GM23248 (cell line): Measurements from ENCODE around the gene MYO16. TPM values are rescaled to one million over a fixed set of nuclear protein-coding genes. Genes with fewer than 3 reads are reported as not detected.

Experiments used
- DNase-seq: peaks from one replicate; pipeline ENCODE4 v3.0.0-alpha.2; 2015
- H2AFZ ChIP-seq: fragments of 200-600 bp; sonication (generic); 2 replicates; pipeline ENCODE4 v1.6.1; 2016; ENCODE audit warnings: antibody characterized with exemption
- H3F3A ChIP-seq: fragments of 200-600 bp; sonication (generic); 2 replicates; pipeline ENCODE4 v1.6.1; 2016; ENCODE audit warnings: mild to moderate bottlenecking, antibody characterized with exemption, mixed run types; ENCODE audit not compliant: insufficient read depth
- H3K27ac ChIP-seq: fragments of 200-600 bp; sonication (generic); 2 replicates; pipeline ENCODE4 v1.5.1; 2016; ENCODE audit warnings: mild to moderate bottlenecking
- H3K27me3 ChIP-seq: fragments of 200-600 bp; sonication (generic); replicated peaks from 2 replicates; pipeline ENCODE4 v1.6.1; 2016; ENCODE audit warnings: mild to moderate bottlenecking; ENCODE audit not compliant: insufficient read depth
- H3K36me3 ChIP-seq: fragments of 200-600 bp; sonication (generic); 2 replicates; pipeline ENCODE4 v1.6.1; 2016; ENCODE audit warnings: low read depth, mild to moderate bottlenecking
- H3K4me1 ChIP-seq: fragments of 200-600 bp; sonication (generic); 2 replicates; pipeline ENCODE4 v1.6.1; 2016; ENCODE audit warnings: mild to moderate bottlenecking; ENCODE audit not compliant: insufficient read depth
- H3K4me2 ChIP-seq: fragments of 200-600 bp; sonication (generic); one replicate; pipeline ENCODE4 v1.6.1; 2016; ENCODE audit warnings: mild to moderate bottlenecking; ENCODE audit not compliant: unreplicated experiment
- H3K4me3 ChIP-seq: fragments of 200-600 bp; sonication (generic); 2 replicates; pipeline ENCODE4 v1.5.1; 2016; ENCODE audit warnings: mild to moderate bottlenecking
- H3K79me2 ChIP-seq: fragments of 200-600 bp; sonication (generic); 2 replicates; pipeline ENCODE4 v1.6.1; 2016; ENCODE audit warnings: mild to moderate bottlenecking; ENCODE audit not compliant: insufficient read depth
- H3K9ac ChIP-seq: fragments of 200-600 bp; sonication (generic); 2 replicates; pipeline ENCODE4 v1.6.1; 2016; ENCODE audit warnings: mild to moderate bottlenecking
- H3K9me2 ChIP-seq: fragments of 200-600 bp; sonication (generic); 2 replicates; pipeline ENCODE4 v1.6.1; 2016; ENCODE audit warnings: mixed run types, mild to moderate bottlenecking, moderate library complexity; ENCODE audit not compliant: insufficient read depth
- H3K9me3 ChIP-seq: fragments of 200-600 bp; sonication (generic); one replicate; pipeline ENCODE4 v1.6.1; 2017; ENCODE audit warnings: low read depth
- H4K20me1 ChIP-seq: fragments of 200-600 bp; sonication (generic); 2 replicates; pipeline ENCODE4 v1.6.0; 2016; ENCODE audit not compliant: insufficient read depth
- EZH2 ChIP-seq: fragments of 200-600 bp; sonication (generic); IDR thresholded peaks from 2 replicates; pipeline ENCODE4 v1.6.1; 2018; ENCODE audit warnings: antibody characterized with exemption, mild to moderate bottlenecking; ENCODE audit not compliant: insufficient read depth, poor library complexity, severe bottlenecking
- EZH2phosphoT487 ChIP-seq: fragments of 200-600 bp; sonication (generic); IDR thresholded peaks from 2 replicates; pipeline ENCODE4 v1.6.1; 2018; ENCODE audit warnings: antibody characterized with exemption, moderate library complexity, mild to moderate bottlenecking, low read depth; ENCODE audit not compliant: insufficient read depth
- WGBS, 2 experiments: methylation state at CpG; one replicate each; pipeline ENCODE4 v1.1.6; 2015 to 2017; ENCODE audit warnings: low lambda C conversion rate in 2 of 2, low coverage in 1 of 2; ENCODE audit errors: missing lambda C conversion rate in 2 of 2; 5-methylcytosine and 5-hydroxymethylcytosine counted together
- in situ Hi-C: fragments of 300-500 bp; cut with MboI; formaldehyde crosslinking; loops from 2 replicates; pipeline ENCODE4 v1.15.0; 2020
- polyA plus RNA-seq: library from polyadenylated mRNA; unstranded; fragments of >200 nt; fragmentation: Nextera tagmentation; extraction: Ambion mirVana; gene quantifications from 2 replicates; pipeline ENCODE4 v1.2.1, GENCODE V29; 2016
- total RNA-seq: library from RNA; depleted of rRNA; stranded (reverse); fragments of >200 nt; shearing (Covaris generic); gene quantifications from 2 replicates; pipeline ENCODE4 v1.2.3, GENCODE V29; 2014

The MYO16 gene
- total and polyA plus RNA-seq, 2 experiments from 2014 or later = not detected

DNA sequence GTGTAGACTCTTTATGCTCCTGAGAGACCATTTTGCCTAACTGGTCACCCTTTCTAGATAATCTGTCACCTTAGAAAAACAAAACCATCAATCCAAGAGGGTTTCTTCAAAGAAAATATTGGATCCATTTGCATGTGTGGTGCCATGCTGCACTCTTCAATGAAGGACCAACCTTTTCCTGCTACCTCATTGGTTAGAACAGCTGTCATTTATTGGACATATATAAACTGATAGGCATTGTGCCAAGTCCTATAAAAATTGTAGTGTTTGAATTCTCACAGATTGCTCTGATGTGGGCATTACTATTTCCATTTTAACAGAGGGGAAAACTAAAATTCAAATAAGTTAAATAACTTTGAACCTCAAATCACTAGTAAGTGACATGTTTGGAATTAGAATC lies 333.2 kb downstream of the MYO16 start:
- no peaks in the 10 kb centered on the region for H3K36me3 ChIP-seq
- no peak for DNase-seq
- H3K79me2 ChIP-seq = no peaks in the 10 kb centered on the region
- no peaks in the 10 kb centered on the region for H3K27me3 ChIP-seq
- TF ChIP-seq EZH2 = no peak
- TF ChIP-seq EZH2phosphoT487 = no peak
- H3K9ac ChIP-seq = no peak overlapping the region
- H3K4me2 ChIP-seq = no peak overlapping the region
- no peaks in the 10 kb centered on the region for H3K9me2 ChIP-seq
- H2AFZ ChIP-seq = no peak overlapping the region
- in situ Hi-C loops = no loop called here
- no peak overlapping the region for H3K27ac ChIP-seq
- peaks cover 22% of the 10 kb centered on the region for H3K4me1 ChIP-seq
- peaks cover 10% of the 10 kb centered on the region for H3F3A ChIP-seq
- no peaks in the 10 kb centered on the region for H4K20me1 ChIP-seq
- no peak overlapping the region for H3K4me3 ChIP-seq
- H3K9me3 ChIP-seq = no peaks in the 10 kb centered on the region

- WGBS, 2 experiments = 93 to 94% methylated on average over 3 of the region's 3 CpGs
- Histone ChIP-seq H3K27me3 (no peaks in the 10 kb centered on the region), H3K9me2 (no peaks in the 10 kb centered on the region), H3K4me2 (no peak overlapping the region), H3K36me3 (no peaks in the 10 kb centered on the region), H3K27ac (no peak overlapping the region), H3K9ac (no peak overlapping the region), H3K4me3 (no peak overlapping the region), H3K79me2 (no peaks in the 10 kb centered on the region), H4K20me1 (no peaks in the 10 kb centered on the region), H3K9me3 (no peaks in the 10 kb centered on the region), H2AFZ (no peak overlapping the region), H3K4me1 (peaks cover 22% of the 10 kb centered on the region), H3F3A (peaks cover 10% of the 10 kb centered on the region)
- TF ChIP-seq EZH2 (no peak), EZH2phosphoT487 (no peak)
- in situ Hi-C loops = no loop called here
- DNase-seq = no peak
Measured at GRCh38 chr13:108963276-108963810, 333.9 kb downstream of the MYO16 start.

GRCh38 chr13:108963846-108964600 lies 334.6 kb downstream of the MYO16 start:
- H3K27ac ChIP-seq = 0 out of 2 replicates have a peak overlapping the region, but pooled peaks have one; percentile 5
- no peaks in the 10 kb centered on the region for H3K9me3 ChIP-seq
- no peak overlapping the region for H3K4me2 ChIP-seq
- H3K36me3 ChIP-seq = no peaks in the 10 kb centered on the region
- H3K4me3 ChIP-seq = no peak overlapping the region
- no peaks in the 10 kb centered on the region for H4K20me1 ChIP-seq
- H3K79me2 ChIP-seq = no peaks in the 10 kb centered on the region
- H2AFZ ChIP-seq = no peak overlapping the region
- no peaks in the 10 kb centered on the region for H3K27me3 ChIP-seq
- TF ChIP-seq EZH2 = no peak
- no peak for TF ChIP-seq EZH2phosphoT487
- peak; percentile 77 for DNase-seq
- in situ Hi-C loops = no loop called here
- H3K9me2 ChIP-seq = no peaks in the 10 kb centered on the region
- no peak overlapping the region for H3K9ac ChIP-seq
- peaks cover 10% of the 10 kb centered on the region for H3F3A ChIP-seq
- H3K4me1 ChIP-seq = peaks cover 22% of the 10 kb centered on the region
- WGBS, 2 experiments = 66 to 69% methylated on average over 10 of the region's 10 CpGs

DNA sequence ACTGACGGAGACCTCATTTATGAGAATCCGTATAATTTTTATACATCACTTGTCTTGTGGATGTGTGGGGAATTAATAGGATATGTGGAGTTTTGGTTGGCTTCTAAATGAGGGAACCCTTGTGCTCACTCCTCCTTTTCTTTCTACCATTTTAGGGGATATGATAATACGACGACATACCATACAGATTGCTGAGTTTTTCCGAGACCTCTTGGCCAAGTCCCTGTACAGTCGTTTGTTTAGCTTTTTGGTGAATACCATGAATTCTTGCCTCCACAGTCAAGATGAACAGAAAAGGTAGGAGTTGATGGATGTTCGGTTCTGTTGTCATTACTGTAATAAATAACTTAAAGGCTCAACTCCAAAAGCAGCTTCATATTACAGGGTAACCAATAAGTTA lies 335.2 kb downstream of the MYO16 start:
- no peaks in the 10 kb centered on the region for H3K9me3 ChIP-seq
- H2AFZ ChIP-seq = no peak overlapping the region
- no peaks in the 10 kb centered on the region for H3K79me2 ChIP-seq
- 0 out of 2 replicates have a peak overlapping the region, but pooled peaks have one; percentile 5 for H3K27ac ChIP-seq
- peaks cover 10% of the 10 kb centered on the region for H3F3A ChIP-seq
- peak overlapping the region; percentile 2 for H3K4me2 ChIP-seq
- 74 to 76% methylated on average over 7 of the region's 7 CpGs for WGBS, 2 experiments
- no peaks in the 10 kb centered on the region for H3K36me3 ChIP-seq
- peaks cover 22% of the 10 kb centered on the region for H3K4me1 ChIP-seq
- in situ Hi-C loops = no loop called here
- H3K9ac ChIP-seq = no peak overlapping the region
- H3K27me3 ChIP-seq = no peaks in the 10 kb centered on the region
- no peaks in the 10 kb centered on the region for H3K9me2 ChIP-seq
- H3K4me3 ChIP-seq = no peak overlapping the region
- TF ChIP-seq EZH2 (no peak), EZH2phosphoT487 (no peak)
- H4K20me1 ChIP-seq = no peaks in the 10 kb centered on the region
- DNase-seq = no peak
